ENCODE results near the gene GABPB1.
"Not testable (repeated sequence)": the region's sequence is repeated elsewhere in the genome, so short reads cannot be mapped to it uniquely, and the experiment has no call there.

GABPB1 gene

DNA sequence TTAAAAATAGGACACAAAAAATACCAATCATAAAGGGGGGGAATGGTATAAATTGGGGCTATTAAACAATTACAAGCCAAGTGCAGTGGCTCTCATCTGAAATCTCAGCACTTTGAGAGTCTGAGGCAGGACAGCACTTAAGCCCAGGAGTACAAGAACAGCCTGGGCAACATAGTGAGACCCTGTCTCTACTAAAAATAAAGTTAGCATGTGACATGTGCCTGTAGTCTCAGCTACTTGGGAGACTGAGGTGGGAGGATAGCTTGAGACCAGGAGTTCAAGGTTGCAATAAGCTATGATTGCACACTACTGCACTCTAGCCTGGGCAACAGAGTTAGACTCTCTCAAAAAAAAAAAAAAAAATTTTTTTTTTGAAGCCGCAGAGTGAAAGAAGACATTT is 23.8 kb upstream of the GABPB1 start:
- no peak for DNase-seq (ENCODE audit: low read depth)
- TF ChIP-seq, protein P1, sequence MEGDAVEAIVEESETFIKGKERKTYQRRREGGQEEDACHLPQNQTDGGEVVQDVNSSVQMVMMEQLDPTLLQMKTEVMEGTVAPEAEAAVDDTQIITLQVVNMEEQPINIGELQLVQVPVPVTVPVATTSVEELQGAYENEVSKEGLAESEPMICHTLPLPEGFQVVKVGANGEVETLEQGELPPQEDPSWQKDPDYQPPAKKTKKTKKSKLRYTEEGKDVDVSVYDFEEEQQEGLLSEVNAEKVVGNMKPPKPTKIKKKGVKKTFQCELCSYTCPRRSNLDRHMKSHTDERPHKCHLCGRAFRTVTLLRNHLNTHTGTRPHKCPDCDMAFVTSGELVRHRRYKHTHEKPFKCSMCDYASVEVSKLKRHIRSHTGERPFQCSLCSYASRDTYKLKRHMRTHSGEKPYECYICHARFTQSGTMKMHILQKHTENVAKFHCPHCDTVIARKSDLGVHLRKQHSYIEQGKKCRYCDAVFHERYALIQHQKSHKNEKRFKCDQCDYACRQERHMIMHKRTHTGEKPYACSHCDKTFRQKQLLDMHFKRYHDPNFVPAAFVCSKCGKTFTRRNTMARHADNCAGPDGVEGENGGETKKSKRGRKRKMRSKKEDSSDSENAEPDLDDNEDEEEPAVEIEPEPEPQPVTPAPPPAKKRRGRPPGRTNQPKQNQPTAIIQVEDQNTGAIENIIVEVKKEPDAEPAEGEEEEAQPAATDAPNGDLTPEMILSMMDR (IDR thresholded peaks at IDR 0.05; ENCODE audit: low read depth, low read length), result no peak
- TF ChIP-seq, protein P2, sequence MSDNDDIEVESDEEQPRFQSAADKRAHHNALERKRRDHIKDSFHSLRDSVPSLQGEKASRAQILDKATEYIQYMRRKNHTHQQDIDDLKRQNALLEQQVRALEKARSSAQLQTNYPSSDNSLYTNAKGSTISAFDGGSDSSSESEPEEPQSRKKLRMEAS (IDR thresholded peaks at IDR 0.05; ENCODE audit: low read depth, low read length), result no peak
- TF ChIP-seq MYC (IDR thresholded peaks at IDR 0.05; ENCODE audit: low read depth, low read length) (no peak), POLR2A (IDR thresholded peaks at IDR 0.05; ENCODE audit: extremely low read depth, insufficient read length) (no peak)
- no peak overlapping the region for H3K4me3 ChIP-seq (ENCODE audit: low read depth, low read length)

DNA sequence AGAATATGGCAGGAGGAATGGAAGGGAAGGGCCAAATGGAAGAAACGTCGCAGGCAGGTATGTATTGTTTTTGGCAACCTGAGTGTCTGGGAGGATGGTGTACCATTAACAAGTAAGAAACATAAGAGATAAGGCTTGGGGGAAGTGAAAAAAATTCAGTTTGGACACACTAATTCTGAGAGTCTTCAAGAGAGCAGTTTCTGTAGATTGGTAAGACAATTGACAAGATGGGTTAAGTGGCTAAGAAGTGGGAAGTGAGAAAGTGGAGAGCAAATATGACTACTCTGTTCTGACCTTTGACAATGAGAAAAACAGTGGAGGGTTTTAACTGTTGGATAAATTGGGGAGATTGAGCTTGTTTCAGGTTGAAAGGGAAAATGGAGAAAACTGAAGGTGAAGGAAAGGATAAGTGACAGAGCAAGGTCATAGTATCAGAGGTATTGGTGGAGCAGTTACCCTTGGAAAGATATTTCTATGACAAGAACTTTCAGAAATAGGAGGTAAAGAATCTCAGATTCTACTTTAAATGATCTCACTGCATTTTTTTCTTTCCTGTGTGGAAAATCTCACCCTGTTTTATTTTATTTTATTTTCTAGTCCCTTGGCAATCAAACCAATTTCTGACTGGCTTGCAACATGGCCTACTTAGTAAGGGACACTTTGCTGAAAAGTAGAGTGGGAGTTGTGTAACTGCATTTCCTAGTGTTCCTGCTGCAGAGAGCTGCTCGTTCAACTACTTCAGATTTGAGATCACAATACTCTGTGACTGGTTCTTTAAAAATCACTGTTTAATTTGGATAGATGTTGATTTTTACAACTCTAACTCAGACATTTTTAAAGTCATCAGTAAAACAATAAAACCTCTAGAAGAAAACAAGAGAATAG is 23.1 kb upstream of the GABPB1 start:
- TF ChIP-seq, protein P2 (IDR thresholded peaks at IDR 0.05; ENCODE audit: low read depth, low read length), result no peak
- no peak for TF ChIP-seq MYC (IDR thresholded peaks at IDR 0.05; ENCODE audit: low read depth, low read length)
- no peak for TF ChIP-seq POLR2A (IDR thresholded peaks at IDR 0.05; ENCODE audit: extremely low read depth, insufficient read length)
- TF ChIP-seq, protein P1 (IDR thresholded peaks at IDR 0.05; ENCODE audit: low read depth, low read length), result no peak
- peak; percentile 25 for DNase-seq (ENCODE audit: low read depth)
- H3K4me3 ChIP-seq (ENCODE audit: low read depth, low read length), result no peak overlapping the region

DNA sequence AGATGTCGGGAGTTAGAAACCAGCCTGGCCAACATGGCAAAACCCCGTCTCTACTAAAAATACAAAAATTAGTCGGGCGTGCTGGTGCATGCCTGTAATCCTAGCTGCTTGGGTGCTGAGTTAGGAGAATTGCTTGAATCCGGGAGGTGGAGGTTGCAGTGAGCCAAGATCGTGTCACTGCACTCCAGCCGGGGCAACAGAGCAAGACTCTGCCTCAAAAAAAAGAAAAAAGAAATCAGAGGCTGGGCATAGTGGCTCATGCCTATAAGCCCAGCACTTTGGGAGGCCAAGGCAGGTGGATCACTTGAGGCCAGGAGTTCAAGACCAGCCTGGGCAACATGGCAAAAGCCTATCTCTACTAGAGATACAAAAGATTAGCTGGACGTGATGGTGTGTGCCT is 14.6 kb upstream of the GABPB1 start:
- not testable (repeated sequence) for H3K4me3 ChIP-seq (ENCODE audit: low read depth, low read length); DNase-seq (ENCODE audit: low read depth)

DNA sequence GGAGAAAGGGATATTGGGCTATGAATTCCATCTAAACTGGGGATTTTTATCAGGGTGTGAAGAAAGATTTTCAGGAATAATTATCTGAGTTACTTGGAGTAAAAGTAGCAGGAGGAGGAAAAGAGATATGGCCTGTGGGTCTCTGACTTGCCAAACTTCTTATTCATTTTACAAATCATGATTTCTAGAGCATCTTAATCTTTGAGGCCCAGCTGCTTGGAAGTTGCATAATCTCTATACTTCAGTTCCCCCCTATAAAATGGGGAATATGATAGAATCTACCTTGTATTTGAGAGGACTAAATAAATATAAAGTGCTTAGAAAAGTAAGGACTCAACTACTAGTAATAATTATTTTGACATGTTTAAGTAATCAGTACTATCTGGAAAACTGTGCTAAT is 11.0 kb upstream of the GABPB1 start:
- H3K4me3 ChIP-seq (ENCODE audit: low read depth, low read length), result no peak overlapping the region
- TF ChIP-seq, protein P2 (IDR thresholded peaks at IDR 0.05; ENCODE audit: low read depth, low read length), result no peak
- no peak for TF ChIP-seq MYC (IDR thresholded peaks at IDR 0.05; ENCODE audit: low read depth, low read length)
- no peak for TF ChIP-seq POLR2A (IDR thresholded peaks at IDR 0.05; ENCODE audit: extremely low read depth, insufficient read length)
- TF ChIP-seq, protein P1 (IDR thresholded peaks at IDR 0.05; ENCODE audit: low read depth, low read length), result no peak
- DNase-seq (ENCODE audit: low read depth), result no peak

DNA sequence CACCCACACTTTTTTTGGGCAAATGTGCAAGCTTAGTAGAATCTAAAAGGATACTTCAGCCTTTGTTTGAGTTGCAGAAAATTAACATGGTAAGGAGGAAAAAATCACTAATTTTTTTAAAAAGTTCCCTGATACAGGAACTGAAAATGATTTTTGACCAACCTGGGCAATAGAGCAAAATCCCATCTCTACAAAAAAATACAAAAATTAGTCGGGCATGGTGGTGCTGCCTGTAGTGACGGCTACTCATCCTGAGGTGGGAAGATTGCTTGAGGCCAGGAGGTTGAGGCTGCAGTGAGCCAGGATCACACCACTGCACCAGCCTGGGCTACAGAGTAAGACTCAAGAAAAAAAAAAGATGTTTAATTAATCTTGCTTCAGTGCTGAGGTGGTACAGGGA is 10.6 kb upstream of the GABPB1 start:
- no peak overlapping the region for H3K4me3 ChIP-seq (ENCODE audit: low read depth, low read length)
- TF ChIP-seq MYC (IDR thresholded peaks at IDR 0.05; ENCODE audit: low read depth, low read length) (no peak), POLR2A (IDR thresholded peaks at IDR 0.05; ENCODE audit: extremely low read depth, insufficient read length) (no peak)
- TF ChIP-seq, protein P2 (IDR thresholded peaks at IDR 0.05; ENCODE audit: low read depth, low read length), result no peak
- TF ChIP-seq, protein P1 (IDR thresholded peaks at IDR 0.05; ENCODE audit: low read depth, low read length), result no peak
- DNase-seq (ENCODE audit: low read depth), result no peak

DNA sequence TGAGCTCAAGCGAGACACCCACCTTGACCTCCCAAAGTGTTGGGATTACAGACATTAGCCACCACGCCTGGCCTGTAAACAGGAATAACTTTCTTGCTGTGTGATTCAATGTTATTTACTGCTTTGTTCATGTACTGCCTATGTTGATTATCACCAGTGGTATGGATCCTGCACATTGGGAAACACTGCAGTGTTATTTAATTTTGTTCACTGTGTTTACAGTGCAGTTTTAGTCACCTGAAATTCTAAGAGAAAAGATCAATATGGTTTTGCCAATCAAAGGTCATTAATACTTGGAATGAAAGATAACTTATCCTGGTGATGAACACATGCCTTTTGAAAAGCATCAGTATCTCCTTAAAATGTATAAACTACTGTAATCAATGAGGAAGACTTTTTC is 8.6 kb upstream of the GABPB1 start:
- TF ChIP-seq MYC (IDR thresholded peaks at IDR 0.05; ENCODE audit: low read depth, low read length), result no peak
- TF ChIP-seq POLR2A (IDR thresholded peaks at IDR 0.05; ENCODE audit: extremely low read depth, insufficient read length), result no peak
- TF ChIP-seq, protein P2 (IDR thresholded peaks at IDR 0.05; ENCODE audit: low read depth, low read length), result no peak
- TF ChIP-seq, protein P1 (IDR thresholded peaks at IDR 0.05; ENCODE audit: low read depth, low read length), result no peak
- no peak overlapping the region for H3K4me3 ChIP-seq (ENCODE audit: low read depth, low read length)
- no peak for DNase-seq (ENCODE audit: low read depth)

All from NB4 (cell line).